Caco-2 (cell line): Measurements from ENCODE around the gene CASQ2. TPM values are rescaled to one million over a fixed set of nuclear protein-coding genes. Genes with fewer than 3 reads are reported as not detected.

Source experiments
- BruUV-seq: library from RNA; stranded (reverse); fragments of 400-500 nt; replicated peaks from 2 replicates; lab custom pipeline; 2021; lab: Mats Ljungman, UMichigan
- CTCF ChIA-PET: fragments of 300-600 bp; sonication (Branson Sonifier 250); formaldehyde crosslinking; loops from one replicate; lab custom pipeline; 2022; ENCODE audit warnings: antibody characterized with exemption; lab: Charles Lee
- POLR2A ChIA-PET: fragments of 300-600 bp; sonication (Branson Sonifier 250); formaldehyde crosslinking; loops from one replicate; lab custom pipeline; 2022; ENCODE audit warnings: antibody characterized with exemption; lab: Charles Lee
- DNase-seq, 2 experiments: peaks; one replicate each; pipeline versions ENCODE4 v3.0.0 to v3.0.0-alpha.2; 2020 to 2022
- H3K27me3 ChIP-seq: replicated peaks from 2 replicates; pipeline ENCODE4 v1.6.0; 2011; ENCODE audit warnings: low read length; ENCODE audit not compliant: control insufficient read depth, insufficient read depth
- H3K36me3 ChIP-seq: 2 replicates; pipeline ENCODE4 v1.5.1; 2011; ENCODE audit warnings: low read length; ENCODE audit not compliant: control insufficient read depth, insufficient read depth
- H3K4me1 ChIP-seq: fragments of 250-450 bp; sonication (Bioruptor Pico); 2 replicates; pipeline ENCODE4 v1.5.1; 2020; ENCODE audit warnings: mild to moderate bottlenecking
- H3K4me3 ChIP-seq: 2 replicates; pipeline ENCODE4 v1.5.1; 2011; ENCODE audit warnings: low read depth, mild to moderate bottlenecking, control low read depth, low read length
- H3K9me3 ChIP-seq: fragments of 250-450 bp; sonication (Bioruptor Pico); 2 replicates; pipeline ENCODE4 v1.5.1; 2020; ENCODE audit warnings: mild to moderate bottlenecking, moderate library complexity
- H3K27ac Mint-ChIP-seq: one replicate; pipeline ENCODE4 v1.8.0; 2022; ENCODE audit warnings: mixed read lengths; ENCODE audit not compliant: unreplicated experiment
- H3K27me3 Mint-ChIP-seq: one replicate; pipeline ENCODE4 v1.8.0; 2022; ENCODE audit warnings: mixed read lengths; ENCODE audit not compliant: insufficient read depth, unreplicated experiment
- H3K36me3 Mint-ChIP-seq: one replicate; pipeline ENCODE4 v1.8.0; 2022; ENCODE audit warnings: mild to moderate bottlenecking, mixed read lengths; ENCODE audit not compliant: insufficient read depth, unreplicated experiment
- H3K4me1 Mint-ChIP-seq: one replicate; pipeline ENCODE4 v1.8.0; 2022; ENCODE audit warnings: low read depth, mixed read lengths; ENCODE audit not compliant: unreplicated experiment
- H3K4me3 Mint-ChIP-seq: one replicate; pipeline ENCODE4 v1.8.0; 2022; ENCODE audit warnings: mild to moderate bottlenecking, moderate library complexity, mixed read lengths; ENCODE audit not compliant: unreplicated experiment
- H3K9me3 Mint-ChIP-seq: one replicate; pipeline ENCODE4 v1.8.0; 2022; ENCODE audit warnings: mixed read lengths; ENCODE audit not compliant: unreplicated experiment
- CTCF ChIP-seq, 2 experiments: fragments of 200-600 bp in 1 of 2; IDR thresholded peaks; 1 replicate in 1 of 2; 2 replicates in 1 of 2; pipeline versions ENCODE4 v1.5.1 to v1.8.0; 2011 to 2022; ENCODE audit warnings: antibody characterized with exemption in 1 of 2, control low read depth in 1 of 2, inconsistent platforms in 1 of 2, low read depth in 1 of 2, low read length in 1 of 2, mild to moderate bottlenecking in 1 of 2, moderate library complexity in 1 of 2; ENCODE audit not compliant: insufficient read depth in 1 of 2, severe bottlenecking in 1 of 2, unreplicated experiment in 1 of 2
- intact Hi-C: fragments of 100-400 bp; cut with micrococcal nuclease; formaldehyde crosslinking; loops from one replicate; pipeline ENCODE4 v1.10.0; 2022; ENCODE audit not compliant: unreplicated experiment
- total RNA-seq: library from RNA; stranded (reverse); gene quantifications from 2 replicates; pipeline ENCODE4 v1.2.3, GENCODE V29; 2022

CASQ2 gene
- total RNA-seq, 1 experiment from 2014 or later, result 0.18 TPM

GRCh38 chr1:115706587-115707425 lies 61.7 kb downstream of the CASQ2 start:
- Histone ChIP-seq H3K4me3 (no peak overlapping the region), H3K27me3 (no peaks in the 10 kb centered on the region), H3K36me3 (no peaks in the 10 kb centered on the region), H3K4me1 (peaks cover 37% of the 10 kb centered on the region), H3K9me3 (no peaks in the 10 kb centered on the region)
- intact Hi-C loops, result loop anchor here (1.0 kb wide), 1 partner anchor 99 kb away; no protein-coding TSS in a partner anchor
- Mint-ChIP-seq H3K27me3 (no peaks in the 10 kb centered on the region), H3K4me3 (no peak overlapping the region), H3K36me3 (no peaks in the 10 kb centered on the region), H3K9me3 (no peaks in the 10 kb centered on the region), H3K27ac (peak overlapping the region; percentile 83), H3K4me1 (peaks cover 14% of the 10 kb centered on the region)
- ChIA-PET POLR2A (interaction anchor here (0.8 to 1.1 kb wide), 3 partner anchors 8 to 64 kb away, joined by 4 to 5 read pairs (median 4); partner anchors contain the start of gene VANGL1), CTCF (interaction anchor here (0.6 to 2.6 kb wide), 22 partner anchors 8 to 1563 kb away, joined by 3 to 22 read pairs (median 4); partner anchors contain the start of gene VANGL1)
- TF ChIP-seq CTCF (IDR thresholded peaks at IDR 0.05; ENCODE audit: insufficient read depth in 1 of 2, low read depth in 1 of 2, low read length in 1 of 2, severe bottlenecking in 1 of 2, unreplicated experiment in 1 of 2), result peak; percentile 49 to 62
- no TSS peak for BruUV-seq
- peak; percentile 45 to 54 for DNase-seq

GRCh38 chr1:115705963-115706362 lies 62.6 kb downstream of the CASQ2 start:
- no peak overlapping the region for H3K4me3 Mint-ChIP-seq
- BruUV-seq, result no TSS peak
- no peaks in the 10 kb centered on the region for H3K27me3 Mint-ChIP-seq
- TF ChIP-seq CTCF (IDR thresholded peaks at IDR 0.05; ENCODE audit: insufficient read depth in 1 of 2, low read depth in 1 of 2, low read length in 1 of 2, severe bottlenecking in 1 of 2, unreplicated experiment in 1 of 2), result no peak
- no peaks in the 10 kb centered on the region for H3K36me3 Mint-ChIP-seq
- Histone ChIP-seq H3K27me3 (no peaks in the 10 kb centered on the region), H3K4me3 (no peak overlapping the region), H3K9me3 (no peaks in the 10 kb centered on the region), H3K4me1 (peaks cover 28% of the 10 kb centered on the region), H3K36me3 (no peaks in the 10 kb centered on the region)
- ChIA-PET CTCF (interaction anchor here (0.7 to 2.6 kb wide), 11 partner anchors 9 to 98 kb away, joined by 3 to 22 read pairs (median 4); partner anchors contain the start of gene VANGL1), POLR2A (interaction anchor here (1.0 kb wide), 1 partner anchor 64 kb away, joined by 5 read pairs; the partner anchor contains the start of gene VANGL1)
- no peaks in the 10 kb centered on the region for H3K9me3 Mint-ChIP-seq
- intact Hi-C loops, result loop anchor here (1.0 kb wide), 1 partner anchor 98 kb away; no protein-coding TSS in a partner anchor
- no peak overlapping the region for H3K27ac Mint-ChIP-seq
- peaks cover 14% of the 10 kb centered on the region for H3K4me1 Mint-ChIP-seq
- no peak for DNase-seq
